HG03521 (cell line): ENCODE results near the gene GRID1.

Experiments used
- ATAC-seq: cut with Tn5 transposase; IDR thresholded peaks from one replicate; pipeline ENCODE4 v1.9.1; 2021; ENCODE audit warnings: mild to moderate bottlenecking, moderate library complexity; ENCODE audit not compliant: unreplicated experiment

Gene GRID1

GRCh38 chr10:86316990-86317389 is 49.6 kb downstream of the GRID1 start:
- ATAC-seq: no peak

- ATAC-seq: no peak
Observed at GRCh38 chr10:86316274-86316835, 50.2 kb downstream of the GRID1 start.

DNA sequence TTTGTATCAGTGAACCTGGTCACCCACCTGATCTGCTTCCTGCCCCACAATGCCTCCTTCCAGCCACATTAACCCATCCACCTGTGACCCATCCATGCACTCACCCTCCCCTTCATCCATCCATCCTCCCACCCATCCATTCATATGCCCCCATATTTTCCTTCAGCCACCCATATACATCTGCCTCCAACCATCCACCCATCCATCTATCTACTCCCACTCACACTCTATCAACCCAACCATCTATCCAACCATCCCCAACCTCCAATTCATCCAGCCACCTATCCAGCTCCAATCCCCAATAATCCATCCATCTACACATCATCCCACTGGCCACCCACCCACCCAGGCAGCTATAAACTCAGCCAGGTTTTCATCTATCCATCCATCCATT is 51.0 kb downstream of the GRID1 start:
- ATAC-seq: no peak

- no peak for ATAC-seq
Observed at GRCh38 chr10:86314616-86315548, 51.7 kb downstream of the GRID1 start.

- ATAC-seq: no peak
Observed at GRCh38 chr10:86313621-86314041, 53.0 kb downstream of the GRID1 start.

DNA sequence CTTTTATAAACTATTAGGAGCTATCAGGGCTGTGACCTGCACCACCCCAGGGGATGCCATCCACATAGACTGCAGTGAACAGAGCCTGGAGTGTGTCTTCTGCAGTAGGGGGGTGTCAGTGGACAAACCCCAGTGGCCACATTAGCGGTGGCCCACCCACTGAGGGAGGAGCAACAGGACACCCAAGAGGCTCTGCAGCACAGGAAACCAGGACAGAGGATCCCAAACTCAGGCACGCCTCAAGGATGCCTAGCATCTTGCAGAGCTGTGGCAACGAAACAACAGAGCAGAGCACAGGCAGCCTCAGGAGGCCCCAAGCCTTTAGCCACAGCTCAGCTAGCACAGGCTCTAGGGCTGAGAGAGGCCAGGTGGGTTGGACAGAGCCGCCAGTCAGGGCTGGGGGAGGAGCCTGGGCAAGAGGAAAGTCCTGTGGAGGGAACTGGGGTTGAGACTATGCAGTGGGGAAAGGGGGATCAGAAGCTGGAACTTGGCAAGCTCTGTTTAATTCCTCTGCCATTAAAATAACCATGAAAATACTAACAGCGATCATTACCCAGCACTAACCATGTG is 53.8 kb downstream of the GRID1 start:
- no peak for ATAC-seq

GRCh38 chr10:86311906-86312305 is 54.7 kb downstream of the GRID1 start:
- ATAC-seq: no peak

- no peak for ATAC-seq
Observed at GRCh38 chr10:86311190-86311589, 55.4 kb downstream of the GRID1 start.

- no peak for ATAC-seq
Observed at GRCh38 chr10:86310702-86311101, 55.9 kb downstream of the GRID1 start.

- ATAC-seq: no peak
Observed at GRCh38 chr10:86310291-86310690, 56.3 kb downstream of the GRID1 start.

DNA sequence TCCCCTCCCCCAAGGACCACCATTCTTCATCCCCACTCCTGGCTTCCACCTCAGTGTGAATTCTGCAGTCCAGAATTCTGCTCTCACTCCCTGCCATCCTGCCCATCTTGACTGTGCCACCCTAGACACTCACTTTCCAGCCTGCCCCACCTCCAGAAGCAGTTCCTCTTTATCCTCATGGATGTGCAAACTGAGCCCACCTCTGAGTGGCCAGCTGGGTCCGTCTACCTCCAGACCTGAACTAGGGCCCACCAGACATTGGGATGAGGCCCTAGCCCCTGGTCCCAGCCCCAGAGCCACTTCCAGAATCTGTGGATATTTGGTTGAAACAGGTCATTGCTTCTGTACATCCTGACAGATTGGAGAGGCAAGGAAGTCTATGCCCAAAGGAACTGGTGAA is 58.5 kb downstream of the GRID1 start:
- no peak for ATAC-seq

DNA sequence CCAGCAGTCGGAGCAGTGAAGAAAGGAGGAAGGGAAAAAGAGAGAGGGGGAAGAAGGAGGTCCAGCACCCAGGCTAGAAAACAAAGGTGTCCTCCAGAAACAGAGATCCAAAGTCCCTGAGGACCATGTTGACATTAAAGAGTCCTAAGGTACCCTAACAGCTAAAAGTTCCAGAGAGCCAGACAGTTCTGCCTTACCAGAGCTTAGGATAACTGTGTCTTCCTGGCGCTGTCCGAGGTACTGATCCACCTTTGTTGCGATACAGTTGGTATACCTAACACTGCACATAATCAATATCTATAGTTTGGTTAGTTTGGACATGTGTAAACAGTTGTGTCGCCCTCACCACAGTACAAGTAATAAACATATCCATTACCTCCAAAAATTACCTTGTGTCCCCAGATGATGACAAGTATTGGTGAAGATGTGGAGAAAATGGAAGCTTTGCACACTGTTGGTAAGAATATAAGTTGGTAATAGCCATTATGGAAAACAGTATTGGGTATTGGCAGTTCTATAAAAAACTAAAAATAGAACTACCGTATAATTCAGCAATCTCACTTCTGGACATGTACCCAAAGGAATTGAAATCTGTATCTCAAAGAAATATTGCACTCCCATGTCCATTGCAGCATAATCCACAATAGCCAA is 59.8 kb downstream of the GRID1 start:
- ATAC-seq: no peak

GRCh38 chr10:86305521-86305920 is 61.1 kb downstream of the GRID1 start:
- ATAC-seq: no peak

DNA sequence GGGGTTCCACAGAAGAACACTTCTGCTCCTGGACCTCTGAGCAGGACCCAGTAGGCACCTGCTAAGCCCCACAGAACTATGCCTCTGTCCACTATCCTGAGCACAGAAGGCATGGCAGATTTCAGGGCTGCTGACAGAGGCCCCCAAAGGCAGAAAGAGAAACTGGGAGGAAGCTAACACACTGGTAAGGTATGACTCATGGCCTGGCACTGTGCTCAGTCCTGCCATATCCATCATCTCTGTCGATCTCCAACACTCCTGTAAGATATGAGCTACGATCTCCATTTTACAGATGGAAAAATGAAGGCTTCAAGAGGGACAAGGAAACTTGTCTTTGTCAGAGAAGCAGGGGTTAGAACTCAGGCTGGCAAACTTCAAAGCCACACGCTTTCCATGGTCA is 62.2 kb downstream of the GRID1 start:
- ATAC-seq: no peak

DNA sequence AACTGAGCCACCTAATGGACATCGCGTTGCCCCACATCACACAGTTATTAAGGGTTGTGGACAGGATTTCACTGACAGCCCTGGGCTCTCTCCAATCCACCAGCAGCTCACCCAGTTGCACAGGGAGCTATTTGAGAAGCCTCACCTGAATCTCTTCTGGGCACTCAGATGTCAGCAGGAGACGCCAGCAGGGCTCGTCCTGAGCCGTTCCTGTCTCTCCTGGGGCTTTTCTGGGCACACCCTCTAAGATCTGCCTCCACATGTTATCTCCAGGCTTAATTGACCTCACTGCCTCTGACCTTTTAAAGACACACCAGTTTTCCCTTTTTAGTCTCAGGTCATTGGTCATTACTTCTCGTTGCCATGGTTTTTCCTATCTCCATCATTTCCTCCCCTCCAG is 63.0 kb downstream of the GRID1 start:
- ATAC-seq: no peak

GRCh38 chr10:86301971-86302370 is 64.6 kb downstream of the GRID1 start:
- no peak for ATAC-seq

DNA sequence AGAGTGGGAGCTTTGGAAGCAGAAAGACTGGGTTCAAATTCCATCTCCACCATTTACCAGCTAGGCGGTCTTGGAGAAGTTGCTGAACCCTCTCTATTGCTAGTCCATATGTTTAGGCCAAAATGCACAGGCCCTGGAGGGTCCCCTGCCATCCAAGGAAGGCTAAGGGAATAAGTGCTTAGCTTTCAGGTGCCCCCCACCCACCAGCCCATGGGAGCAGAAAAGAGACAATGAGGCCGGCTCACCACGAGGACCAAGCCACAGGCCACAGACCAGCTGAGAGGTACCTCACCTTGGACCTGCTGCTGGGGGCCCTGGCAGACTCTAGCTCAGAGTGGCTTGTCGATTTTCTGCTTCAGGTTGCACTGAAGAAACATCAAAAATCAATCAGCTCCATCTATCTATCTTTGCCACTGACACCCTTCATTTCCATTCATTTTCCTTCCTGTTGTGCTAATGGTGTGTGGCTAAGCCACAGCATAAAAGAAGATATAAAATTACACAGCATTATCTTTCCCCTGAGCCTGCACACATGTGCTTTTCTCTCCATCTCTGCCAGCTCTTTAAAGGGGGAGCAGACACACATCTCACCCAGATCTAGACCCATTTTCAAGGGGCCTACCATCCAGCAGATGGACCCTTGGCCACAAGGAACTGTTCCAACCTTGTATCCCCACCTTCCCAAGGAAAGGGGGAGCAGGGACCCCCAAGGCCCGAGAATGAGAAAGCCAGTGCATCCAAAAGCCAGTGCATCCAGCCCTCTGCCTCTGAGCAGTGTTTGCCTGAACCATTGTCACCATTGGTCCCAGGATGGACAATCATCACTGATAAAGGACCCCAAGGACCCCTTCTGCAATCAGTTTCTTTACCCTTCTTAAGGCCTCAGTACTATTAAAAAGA is 65.4 kb downstream of the GRID1 start:
- ATAC-seq: no peak

DNA sequence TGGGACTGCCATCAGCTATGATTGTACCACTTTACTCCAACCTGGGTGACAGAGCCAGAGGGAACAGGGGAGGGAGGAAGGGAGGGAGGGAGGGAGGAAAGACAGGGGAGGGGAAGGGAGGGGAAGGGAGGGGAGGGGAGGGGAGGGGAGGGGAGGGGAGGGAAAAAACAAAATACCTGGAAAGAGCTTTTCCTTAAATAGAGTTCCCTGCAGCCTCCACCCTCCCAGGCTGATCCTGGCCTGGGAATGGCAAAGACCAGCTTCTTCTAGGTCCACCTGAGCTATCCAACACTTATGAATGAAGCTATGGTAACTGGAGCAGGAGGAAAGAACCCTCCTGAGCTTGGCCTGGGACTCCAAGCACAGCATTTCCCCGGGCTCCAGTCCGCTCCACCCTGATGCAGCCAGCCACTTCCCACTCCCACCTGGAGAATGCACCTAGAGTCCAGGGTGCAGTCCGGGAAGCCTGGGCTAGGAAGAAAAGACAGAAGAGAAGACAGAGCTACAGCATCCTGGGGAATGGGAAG is 66.1 kb downstream of the GRID1 start:
- no peak for ATAC-seq

DNA sequence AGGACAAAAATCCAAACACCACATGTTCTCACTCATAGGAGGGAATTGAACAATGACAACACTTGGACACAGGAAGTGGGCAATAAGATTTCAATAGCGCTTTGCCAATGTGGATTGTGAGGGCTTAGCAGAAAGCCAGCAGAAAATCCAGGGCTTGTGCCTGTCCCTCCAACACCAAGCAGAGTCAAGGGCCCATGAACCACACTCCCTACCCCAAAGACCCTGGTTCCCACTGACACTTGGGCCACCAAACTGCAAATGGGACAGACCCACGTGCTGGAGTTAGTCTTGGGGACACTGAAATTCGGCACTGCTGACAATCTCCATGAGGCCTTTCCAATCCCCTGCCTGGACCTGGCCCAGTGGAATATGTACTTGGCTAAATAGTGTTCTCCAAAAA is 67.0 kb downstream of the GRID1 start:
- ATAC-seq: no peak

- no peak for ATAC-seq
Observed at GRCh38 chr10:86298501-86299001, 68.0 kb downstream of the GRID1 start.
